T47D (cell line): ENCODE measurements around the gene ZSCAN30.

Source experiments
- DNase-seq, 2 experiments: peaks; one replicate each; pipeline versions ENCODE4 v3.0.0 to v3.0.0-alpha.2; 2011 to 2012; ENCODE audit warnings: low read depth in 1 of 2, low spot score in 1 of 2
- JUND ChIP-seq: IDR thresholded peaks from 2 replicates; pipeline ENCODE4 v1.6.1; 2012; ENCODE audit warnings: low read depth
- in situ Hi-C: cut with HindIII; loops from 2 replicates; pipeline ENCODE4 v1.10.0; 2016; ENCODE audit warnings: low sequenced_read_pairs, low pct_unique_long_range_greater_than_20kb

Gene ZSCAN30

GRCh38 chr18:35290094-35290735 is at the start of gene ZSCAN30:
ZSCAN30 (minus strand) TSS chr18:35290229; CDS start chr18:35264352, 25,877 bp downstream.
- peak; percentile 64 to 94 for DNase-seq
- in situ Hi-C loops, result no loop called here
- TF ChIP-seq JUND, result no peak

GRCh38 chr18:35337286-35337685 is 47.3 kb upstream of the ZSCAN30 start:
- DNase-seq, result no peak
- TF ChIP-seq JUND, result no peak
- in situ Hi-C loops, result no loop called here

DNA sequence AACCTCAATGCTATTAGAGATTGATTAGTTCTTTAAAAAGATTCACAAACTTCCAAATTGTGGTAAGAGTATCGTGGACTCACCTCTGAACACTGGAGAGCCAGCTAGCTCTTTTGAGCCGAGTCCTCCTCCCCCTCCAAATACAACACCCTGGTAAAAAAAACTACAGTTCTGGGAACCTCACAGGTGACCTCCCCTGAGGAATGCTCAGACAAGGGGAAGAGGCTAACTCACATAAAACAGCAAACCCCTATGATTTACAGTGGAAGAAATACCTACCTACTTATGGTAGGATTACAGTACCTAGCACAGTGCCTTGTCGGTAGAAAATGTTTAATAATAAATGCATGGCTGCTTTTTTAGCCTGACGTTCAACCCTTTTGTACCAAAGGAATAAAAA is 45.8 kb upstream of the ZSCAN30 start:
- in situ Hi-C loops, result no loop called here
- no peak for DNase-seq
- no peak for TF ChIP-seq JUND

- TF ChIP-seq JUND, result no peak
- in situ Hi-C loops, result no loop called here
- no peak for DNase-seq
Observed at GRCh38 chr18:35334821-35335220, 44.8 kb upstream of the ZSCAN30 start.

DNA sequence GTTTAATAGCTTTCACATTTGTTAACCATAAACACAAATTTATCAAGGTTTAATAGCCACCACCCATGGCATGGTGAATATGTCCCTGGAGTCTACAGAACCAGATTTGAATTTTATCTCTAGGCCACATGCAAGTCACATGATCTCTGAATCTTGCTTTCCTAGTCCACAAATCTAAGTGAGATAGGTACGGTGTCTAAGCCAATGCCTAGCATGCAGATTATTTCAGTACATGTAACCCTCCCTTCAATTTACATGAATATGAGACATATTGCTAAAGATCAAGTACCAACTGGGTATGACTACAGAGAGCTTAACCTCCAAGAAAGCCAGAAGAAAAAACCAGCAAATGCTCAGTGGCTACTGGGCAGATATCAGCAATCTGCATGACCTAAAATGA is 44.2 kb upstream of the ZSCAN30 start:
- in situ Hi-C loops, result no loop called here
- DNase-seq, result no peak
- no peak for TF ChIP-seq JUND

- no peak for DNase-seq
- no peak for TF ChIP-seq JUND
- in situ Hi-C loops, result no loop called here
Observed at GRCh38 chr18:35331367-35332087, 41.5 kb upstream of the ZSCAN30 start.

- no peak for TF ChIP-seq JUND
- in situ Hi-C loops, result no loop called here
- no peak for DNase-seq
Observed at GRCh38 chr18:35328868-35329267, 38.8 kb upstream of the ZSCAN30 start.

DNA sequence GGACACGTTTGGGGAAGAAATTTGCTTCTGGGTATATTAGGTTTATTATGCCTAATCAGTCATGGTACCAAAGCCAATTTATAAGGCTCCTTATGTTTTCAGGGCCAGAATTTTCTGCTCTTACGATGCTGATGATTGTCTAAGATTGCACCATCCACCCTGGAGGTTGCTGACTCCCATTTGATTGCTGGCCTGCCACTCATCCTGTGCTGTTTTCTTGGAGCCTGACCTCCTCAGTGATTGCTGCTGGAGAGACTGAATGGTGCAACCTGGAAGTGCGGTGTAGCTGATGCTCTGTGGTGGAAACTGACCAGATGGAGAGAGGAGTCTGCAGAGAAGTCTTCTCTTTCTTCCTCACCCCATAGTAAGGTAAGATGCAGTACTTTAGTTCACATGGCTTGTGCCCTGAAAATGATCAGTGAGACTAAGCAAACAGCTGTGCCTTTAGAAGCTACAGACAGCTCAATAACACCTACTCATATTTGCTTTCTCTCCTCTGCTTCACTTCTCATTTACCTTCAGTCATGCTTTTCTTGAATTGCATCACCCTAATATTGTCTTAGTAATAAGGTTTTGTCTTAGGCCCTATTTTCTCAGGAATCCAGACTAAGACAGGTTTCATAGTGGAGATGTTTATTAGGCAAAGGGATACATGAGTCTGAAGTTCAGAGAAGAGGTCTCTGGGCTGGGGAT is 36.8 kb upstream of the ZSCAN30 start:
- TF ChIP-seq JUND, result no peak

GRCh38 chr18:35324926-35325655 is 35.1 kb upstream of the ZSCAN30 start:
- in situ Hi-C loops, result no loop called here
- TF ChIP-seq JUND, result no peak
- DNase-seq, result no peak

More for the DNA sequence above, 36.8 kb upstream of the ZSCAN30 start:
- in situ Hi-C loops, result no loop called here
- no peak for DNase-seq

- TF ChIP-seq JUND, result no peak
- no peak for DNase-seq
- in situ Hi-C loops, result no loop called here
Observed at GRCh38 chr18:35322486-35323458, 32.7 kb upstream of the ZSCAN30 start.

GRCh38 chr18:35311496-35311895 is 21.5 kb upstream of the ZSCAN30 start:
- in situ Hi-C loops, result no loop called here
- no peak for TF ChIP-seq JUND
- no peak for DNase-seq
